BLaER1 (cell line): ENCODE measurements around the gene ALDH7A1.

Source experiments
- H3K27ac ChIP-seq: shearing (Covaris generic); formaldehyde crosslinking; 2 replicates; pipeline ENCODE4 v1.8.1; 2022
- H3K27me3 ChIP-seq: shearing (Covaris generic); formaldehyde crosslinking; 2 replicates; pipeline ENCODE4 v1.8.1; 2022
- H3K36me3 ChIP-seq: shearing (Covaris generic); formaldehyde crosslinking; 2 replicates; pipeline ENCODE4 v1.8.1; 2022
- H3K4me1 ChIP-seq: shearing (Covaris generic); formaldehyde crosslinking; 2 replicates; pipeline ENCODE4 v1.8.1; 2022
- H3K4me2 ChIP-seq: shearing (Covaris generic); formaldehyde crosslinking; 2 replicates; pipeline ENCODE4 v1.8.1; 2022
- H3K4me3 ChIP-seq: shearing (Covaris generic); formaldehyde crosslinking; 2 replicates; pipeline ENCODE4 v1.8.1; 2022
- H3K9ac ChIP-seq: shearing (Covaris generic); formaldehyde crosslinking; 2 replicates; pipeline ENCODE4 v1.8.1; 2022
- H3K9me3 ChIP-seq: shearing (Covaris generic); formaldehyde crosslinking; 2 replicates; pipeline ENCODE4 v1.8.1; 2022
- H4K20me1 ChIP-seq: shearing (Covaris generic); formaldehyde crosslinking; 2 replicates; pipeline ENCODE4 v1.8.1; 2022
- Cebpa-rat ChIP-seq: shearing (Covaris generic); IDR thresholded peaks from 2 replicates; pipeline ENCODE4 v1.8.1; 2022

ALDH7A1 gene

GRCh38 chr5:126538579-126538978 is 56.4 kb downstream of the ALDH7A1 start:
- no peaks in the 10 kb centered on the region for H3K36me3 ChIP-seq
- H3K4me1 ChIP-seq = no peaks in the 10 kb centered on the region
- H3K27ac ChIP-seq = no peak overlapping the region
- no peaks in the 10 kb centered on the region for H3K27me3 ChIP-seq
- 0 out of 2 replicates have a peak, but pooled peaks cover 3% of the 10 kb centered on the region for H3K9me3 ChIP-seq
- H3K4me3 ChIP-seq = no peak overlapping the region
- TF ChIP-seq Cebpa-rat = no peak
- H4K20me1 ChIP-seq = no peaks in the 10 kb centered on the region
- no peak overlapping the region for H3K4me2 ChIP-seq
- H3K9ac ChIP-seq = no peak overlapping the region

GRCh38 chr5:126536874-126537273 is 58.1 kb downstream of the ALDH7A1 start:
- no peak overlapping the region for H3K4me2 ChIP-seq
- H3K4me1 ChIP-seq = peaks cover 3% of the 10 kb centered on the region
- no peaks in the 10 kb centered on the region for H3K27me3 ChIP-seq
- no peak for TF ChIP-seq Cebpa-rat
- H3K36me3 ChIP-seq = no peaks in the 10 kb centered on the region
- H3K9ac ChIP-seq = no peak overlapping the region
- no peak overlapping the region for H3K4me3 ChIP-seq
- H3K27ac ChIP-seq = no peak overlapping the region
- no peaks in the 10 kb centered on the region for H4K20me1 ChIP-seq
- H3K9me3 ChIP-seq = 0 out of 2 replicates have a peak, but pooled peaks cover 3% of the 10 kb centered on the region

- Histone ChIP-seq H3K9me3 (0 out of 2 replicates have a peak, but pooled peaks cover 3% of the 10 kb centered on the region), H4K20me1 (no peaks in the 10 kb centered on the region), H3K36me3 (no peaks in the 10 kb centered on the region), H3K4me1 (peaks cover 9% of the 10 kb centered on the region), H3K27ac (no peak overlapping the region), H3K4me3 (no peak overlapping the region), H3K4me2 (no peak overlapping the region), H3K9ac (no peak overlapping the region), H3K27me3 (no peaks in the 10 kb centered on the region)
- TF ChIP-seq Cebpa-rat = no peak
Measured at GRCh38 chr5:126535856-126536545, 59.0 kb downstream of the ALDH7A1 start.

- H3K27ac ChIP-seq = no peak overlapping the region
- no peaks in the 10 kb centered on the region for H3K27me3 ChIP-seq
- H3K4me3 ChIP-seq = no peak overlapping the region
- TF ChIP-seq Cebpa-rat = no peak
- 0 out of 2 replicates have a peak, but pooled peaks cover 3% of the 10 kb centered on the region for H3K9me3 ChIP-seq
- peaks cover 9% of the 10 kb centered on the region for H3K4me1 ChIP-seq
- no peaks in the 10 kb centered on the region for H3K36me3 ChIP-seq
- H3K9ac ChIP-seq = no peak overlapping the region
- H4K20me1 ChIP-seq = no peaks in the 10 kb centered on the region
- no peak overlapping the region for H3K4me2 ChIP-seq
Measured at GRCh38 chr5:126534553-126534952, 60.5 kb downstream of the ALDH7A1 start.

- Histone ChIP-seq H3K9ac (no peak overlapping the region), H3K9me3 (0 out of 2 replicates have a peak, but pooled peaks cover 3% of the 10 kb centered on the region), H3K27me3 (no peaks in the 10 kb centered on the region), H3K4me2 (peak overlapping the region; percentile 31), H4K20me1 (no peaks in the 10 kb centered on the region), H3K27ac (no peak overlapping the region), H3K4me3 (no peak overlapping the region), H3K4me1 (peaks cover 9% of the 10 kb centered on the region), H3K36me3 (no peaks in the 10 kb centered on the region)
- no peak for TF ChIP-seq Cebpa-rat
Measured at GRCh38 chr5:126531543-126532120, 63.4 kb downstream of the ALDH7A1 start.

GRCh38 chr5:126527892-126528291 is 67.1 kb downstream of the ALDH7A1 start:
- no peak overlapping the region for H3K4me3 ChIP-seq
- no peak overlapping the region for H3K4me2 ChIP-seq
- no peak overlapping the region for H3K9ac ChIP-seq
- no peaks in the 10 kb centered on the region for H3K36me3 ChIP-seq
- no peak overlapping the region for H3K27ac ChIP-seq
- no peak for TF ChIP-seq Cebpa-rat
- peaks cover 26% of the 10 kb centered on the region for H3K4me1 ChIP-seq
- H4K20me1 ChIP-seq = no peaks in the 10 kb centered on the region
- H3K9me3 ChIP-seq = peaks cover 5% of the 10 kb centered on the region
- no peaks in the 10 kb centered on the region for H3K27me3 ChIP-seq

GRCh38 chr5:126527158-126527557 is 67.9 kb downstream of the ALDH7A1 start:
- Histone ChIP-seq H3K4me2 (no peak overlapping the region), H3K4me1 (peaks cover 26% of the 10 kb centered on the region), H3K36me3 (no peaks in the 10 kb centered on the region), H4K20me1 (no peaks in the 10 kb centered on the region), H3K9me3 (peaks cover 5% of the 10 kb centered on the region), H3K9ac (no peak overlapping the region), H3K27me3 (no peaks in the 10 kb centered on the region), H3K4me3 (no peak overlapping the region), H3K27ac (no peak overlapping the region)
- TF ChIP-seq Cebpa-rat = no peak

- Histone ChIP-seq H3K36me3 (no peaks in the 10 kb centered on the region), H3K4me3 (no peak overlapping the region), H3K9ac (no peak overlapping the region), H3K9me3 (peaks cover 5% of the 10 kb centered on the region), H3K4me2 (no peak overlapping the region), H3K27me3 (no peaks in the 10 kb centered on the region), H4K20me1 (no peaks in the 10 kb centered on the region), H3K4me1 (peaks cover 20% of the 10 kb centered on the region), H3K27ac (no peak overlapping the region)
- TF ChIP-seq Cebpa-rat = no peak
Measured at GRCh38 chr5:126526493-126526892, 68.5 kb downstream of the ALDH7A1 start.

- no peaks in the 10 kb centered on the region for H4K20me1 ChIP-seq
- H3K4me2 ChIP-seq = no peak overlapping the region
- no peaks in the 10 kb centered on the region for H3K36me3 ChIP-seq
- H3K27ac ChIP-seq = no peak overlapping the region
- no peaks in the 10 kb centered on the region for H3K27me3 ChIP-seq
- TF ChIP-seq Cebpa-rat = no peak
- peaks cover 5% of the 10 kb centered on the region for H3K9me3 ChIP-seq
- peaks cover 17% of the 10 kb centered on the region for H3K4me1 ChIP-seq
- no peak overlapping the region for H3K4me3 ChIP-seq
- no peak overlapping the region for H3K9ac ChIP-seq
Measured at GRCh38 chr5:126525630-126526245, 69.3 kb downstream of the ALDH7A1 start.
